ENCODE results near the gene OR4D2. TPM values are rescaled to one million over a fixed set of nuclear protein-coding genes. Genes with fewer than 3 reads are reported as not detected.
A peak's percentile ranks its signal among the peaks of the same experiment; 100 is the strongest.

The OR4D2 gene
- total and polyA plus RNA-seq, 2 of the 13 experiments (the other 11 are each of a cell fraction or from before 2014, with no cell fraction given) = not detected

GRCh38 chr17:58120195-58120822 is 46.5 kb upstream of the OR4D2 start (continued):
- TF ChIP-seq, protein P1, sequence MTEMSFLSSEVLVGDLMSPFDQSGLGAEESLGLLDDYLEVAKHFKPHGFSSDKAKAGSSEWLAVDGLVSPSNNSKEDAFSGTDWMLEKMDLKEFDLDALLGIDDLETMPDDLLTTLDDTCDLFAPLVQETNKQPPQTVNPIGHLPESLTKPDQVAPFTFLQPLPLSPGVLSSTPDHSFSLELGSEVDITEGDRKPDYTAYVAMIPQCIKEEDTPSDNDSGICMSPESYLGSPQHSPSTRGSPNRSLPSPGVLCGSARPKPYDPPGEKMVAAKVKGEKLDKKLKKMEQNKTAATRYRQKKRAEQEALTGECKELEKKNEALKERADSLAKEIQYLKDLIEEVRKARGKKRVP (CRISPR knock-in tag; IDR thresholded peaks at IDR 0.05) = no peak
- TF ChIP-seq ZNF180 (CRISPR knock-in tag; IDR thresholded peaks at IDR 0.05; ENCODE audit: borderline replicate concordance, low read depth) (no peak), CBX1 (IDR thresholded peaks at IDR 0.05; ENCODE audit: low read depth) (no peak), SRSF9 (IDR thresholded peaks at IDR 0.05; ENCODE audit: borderline replicate concordance, insufficient read depth, low read depth, low read length, poor library complexity, severe bottlenecking) (no peak), SPEN (CRISPR knock-in tag; IDR thresholded peaks at IDR 0.05; ENCODE audit: low read depth) (no peak), KLF9 (CRISPR knock-in tag; IDR thresholded peaks at IDR 0.05; ENCODE audit: low read depth) (0 out of 2 replicates have a peak, but pooled peaks have one; percentile 59), YEATS2 (CRISPR knock-in tag; IDR thresholded peaks at IDR 0.05; ENCODE audit: borderline replicate concordance) (peak; percentile 60; the same call in 1 of the 2 replicates), ZBTB20 (CRISPR knock-in tag; IDR thresholded peaks at IDR 0.05; ENCODE audit: borderline replicate concordance, low read depth) (no peak), ATM (IDR thresholded peaks at IDR 0.05; ENCODE audit: borderline replicate concordance) (no peak), RAD51 (IDR thresholded peaks at IDR 0.05; ENCODE audit: borderline replicate concordance) (no peak), AKAP8 (CRISPR knock-in tag; IDR thresholded peaks at IDR 0.05) (no peak), CHCHD3 (CRISPR knock-in tag; IDR thresholded peaks at IDR 0.05) (no peak), ZNF136 (CRISPR knock-in tag; IDR thresholded peaks at IDR 0.05; ENCODE audit: low read depth) (no peak), ZNF644 (CRISPR knock-in tag; IDR thresholded peaks at IDR 0.05; ENCODE audit: low read depth) (peak; percentile 50; the same call in 1 of the 2 replicates), STAT6 (CRISPR knock-in tag; IDR thresholded peaks at IDR 0.05; ENCODE audit: borderline replicate concordance) (no peak), SKIL (CRISPR knock-in tag; IDR thresholded peaks at IDR 0.05; ENCODE audit: borderline replicate concordance) (no peak), ZBTB21 (CRISPR knock-in tag; IDR thresholded peaks at IDR 0.05) (no peak), TBP (CRISPR knock-in tag; IDR thresholded peaks at IDR 0.05) (no peak), ZNF530 (CRISPR knock-in tag; IDR thresholded peaks at IDR 0.05; ENCODE audit: low read depth) (no peak), ZFAT (CRISPR knock-in tag; conservative IDR thresholded peaks at IDR 0.05) (no peak), TGIF2 (CRISPR knock-in tag; IDR thresholded peaks at IDR 0.05) (peak; percentile 92), CEBPB (IDR thresholded peaks at IDR 0.05; ENCODE audit: borderline replicate concordance, low read depth, low read length) (no peak), YEATS4 (CRISPR knock-in tag; IDR thresholded peaks at IDR 0.05; ENCODE audit: borderline replicate concordance) (no peak)

All from HepG2 (cell line).